NT2/D1 (cell line): Measurements from ENCODE around the gene IQSEC1.

Source experiments
- YY1 ChIP-seq: IDR thresholded peaks from 2 replicates; pipeline ENCODE4 v1.6.1; 2011; ENCODE audit not compliant: insufficient read length, insufficient read depth
- ZNF274 ChIP-seq: IDR thresholded peaks from 2 replicates; pipeline ENCODE4 v1.6.1; 2011; ENCODE audit warnings: mild to moderate bottlenecking, low read depth, low read length

DNA sequence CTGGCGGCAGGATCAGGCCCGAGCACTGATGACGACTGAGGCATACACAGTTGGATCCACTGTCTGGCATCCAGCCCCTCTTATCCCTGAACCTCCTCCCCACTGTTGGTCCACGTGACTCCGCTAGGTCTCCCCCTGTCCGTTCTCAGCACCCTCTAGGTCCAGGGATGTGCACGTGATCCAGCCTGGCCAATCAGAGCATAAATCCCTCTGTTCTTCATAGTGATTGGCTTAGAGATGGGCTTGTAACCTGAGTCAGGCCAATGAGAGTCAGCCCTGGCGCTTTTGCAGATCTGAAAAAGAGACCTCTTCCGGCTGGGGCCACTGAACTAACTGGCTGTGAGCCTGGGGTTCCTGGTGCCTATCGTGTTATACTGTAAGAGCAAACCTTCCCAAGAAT is 20.5 kb upstream of the IQSEC1 start:
- TF ChIP-seq YY1 (no peak), ZNF274 (no peak)
